SU-DHL-6 (cell line): ENCODE results near the gene NOTCH3.

Experiments used
- H2AFZ ChIP-seq: fragments of 200-600 bp; sonication (generic); 2 replicates; pipeline ENCODE4 v1.6.1; 2014; ENCODE audit warnings: low read depth, mild to moderate bottlenecking, moderate library complexity, mixed read lengths, antibody characterized with exemption, low read length; ENCODE audit not compliant: severe bottlenecking
- H3F3A ChIP-seq: fragments of 200-600 bp; shearing (Covaris generic); 2 replicates; pipeline ENCODE4 v1.6.0; 2016; ENCODE audit warnings: antibody characterized with exemption, mild to moderate bottlenecking; ENCODE audit not compliant: insufficient read depth
- H3K27ac ChIP-seq: fragments of 200-600 bp; sonication (generic); 2 replicates; pipeline ENCODE4 v1.5.1; 2016; ENCODE audit warnings: low read depth, mild to moderate bottlenecking, low read length, moderate library complexity, mixed read lengths
- H3K27me3 ChIP-seq: fragments of 200-600 bp; sonication (generic), shearing (Covaris generic); 2 replicates; pipeline ENCODE4 v1.6.0; 2014; ENCODE audit warnings: mild to moderate bottlenecking, low read length
- H3K36me3 ChIP-seq: fragments of 200-600 bp; sonication (generic); 2 replicates; pipeline ENCODE4 v1.6.1; 2014; ENCODE audit warnings: mild to moderate bottlenecking, low read length, mixed read lengths
- H3K4me2 ChIP-seq: fragments of 300-600, 200-600 bp; shearing (Covaris generic), sonication (generic); 2 replicates; pipeline ENCODE4 v1.6.0; 2014; ENCODE audit warnings: low read length, low read depth, mild to moderate bottlenecking; ENCODE audit not compliant: poor library complexity, severe bottlenecking
- H3K4me3 ChIP-seq: fragments of 200-600 bp; sonication (generic); 2 replicates; pipeline ENCODE4 v1.5.1; 2014; ENCODE audit warnings: antibody characterized with exemption, low read length, mild to moderate bottlenecking, mixed read lengths; ENCODE audit not compliant: insufficient read depth, poor library complexity, severe bottlenecking
- H3K79me2 ChIP-seq: fragments of 200-600 bp; sonication (generic); 2 replicates; pipeline ENCODE4 v1.6.1; 2014; ENCODE audit warnings: mild to moderate bottlenecking, low read length, moderate library complexity; ENCODE audit not compliant: insufficient read depth
- H3K9ac ChIP-seq: fragments of 200-600 bp; sonication (generic); 2 replicates; pipeline ENCODE4 v1.7.0; 2014; ENCODE audit warnings: mild to moderate bottlenecking, low read length
- H3K9me2 ChIP-seq: fragments of 200-600 bp; sonication (generic); replicated peaks from 2 replicates; pipeline ENCODE4 v1.6.1; 2014; ENCODE audit warnings: low read length; ENCODE audit not compliant: insufficient read depth
- H3K9me3 ChIP-seq: fragments of 200-600 bp; sonication (generic); 2 replicates; pipeline ENCODE4 v1.6.1; 2014; ENCODE audit warnings: low read length, mixed read lengths; ENCODE audit not compliant: insufficient read depth
- H4K20me1 ChIP-seq: fragments of 200-600 bp; sonication (generic); 2 replicates; pipeline ENCODE4 v1.6.1; 2014; ENCODE audit warnings: low read depth, mild to moderate bottlenecking, antibody characterized with exemption, low read length, moderate library complexity, mixed read lengths
- CTCF ChIP-seq: fragments of 200-600 bp; sonication (generic); IDR thresholded peaks from one replicate; pipeline ENCODE4 v1.5.1; 2017; ENCODE audit warnings: antibody characterized with exemption, mild to moderate bottlenecking, low read length, moderate library complexity; ENCODE audit not compliant: insufficient read depth, poor library complexity, severe bottlenecking
- EZH2phosphoT487 ChIP-seq: fragments of 200-600 bp; sonication (generic), shearing (Covaris generic); conservative IDR thresholded peaks from 2 replicates; pipeline ENCODE4 v1.6.1; 2018; ENCODE audit warnings: mild to moderate bottlenecking, antibody characterized with exemption, low read length, moderate library complexity, mixed read lengths

The NOTCH3 gene

GRCh38 chr19:15126131-15126910 lies 74.5 kb downstream of the NOTCH3 start:
- no peak overlapping the region for H2AFZ ChIP-seq
- no peaks in the 10 kb centered on the region for H3K9me3 ChIP-seq
- no peaks in the 10 kb centered on the region for H3F3A ChIP-seq
- H3K27me3 ChIP-seq: no peaks in the 10 kb centered on the region
- H3K9ac ChIP-seq: peak overlapping the region; percentile 36; the same call in 1 of the 2 replicates
- H3K27ac ChIP-seq: 0 out of 2 replicates have a peak overlapping the region, but pooled peaks have one; percentile 18
- no peaks in the 10 kb centered on the region for H3K36me3 ChIP-seq
- TF ChIP-seq CTCF (no peak), EZH2phosphoT487 (no peak)
- peak overlapping the region; percentile 71 for H3K4me2 ChIP-seq
- H3K79me2 ChIP-seq: peaks cover 11% of the 10 kb centered on the region
- no peaks in the 10 kb centered on the region for H4K20me1 ChIP-seq
- peak overlapping the region; percentile 36 for H3K4me3 ChIP-seq
- no peaks in the 10 kb centered on the region for H3K9me2 ChIP-seq

- H2AFZ ChIP-seq: peak overlapping the region; percentile 82
- peak overlapping the region; percentile 73 for H3K27ac ChIP-seq
- no peaks in the 10 kb centered on the region for H3K9me3 ChIP-seq
- H3K4me2 ChIP-seq: peak overlapping the region; percentile 82
- H3K79me2 ChIP-seq: peaks cover 11% of the 10 kb centered on the region
- TF ChIP-seq CTCF: no peak
- no peak for TF ChIP-seq EZH2phosphoT487
- H3K27me3 ChIP-seq: no peaks in the 10 kb centered on the region
- H3K9ac ChIP-seq: peak overlapping the region; percentile 85
- H4K20me1 ChIP-seq: no peaks in the 10 kb centered on the region
- no peaks in the 10 kb centered on the region for H3K36me3 ChIP-seq
- H3K4me3 ChIP-seq: peak overlapping the region; percentile 79
- no peaks in the 10 kb centered on the region for H3K9me2 ChIP-seq
- H3F3A ChIP-seq: no peaks in the 10 kb centered on the region
Observed at GRCh38 chr19:15125232-15126067, 75.3 kb downstream of the NOTCH3 start.

- Histone ChIP-seq H4K20me1 (no peaks in the 10 kb centered on the region), H2AFZ (peak overlapping the region; percentile 82), H3K9ac (peak overlapping the region; percentile 85), H3K4me2 (peak overlapping the region; percentile 82), H3F3A (no peaks in the 10 kb centered on the region), H3K36me3 (no peaks in the 10 kb centered on the region), H3K9me3 (no peaks in the 10 kb centered on the region), H3K27ac (peak overlapping the region; percentile 73), H3K4me3 (peak overlapping the region; percentile 79), H3K79me2 (peaks cover 11% of the 10 kb centered on the region), H3K9me2 (no peaks in the 10 kb centered on the region), H3K27me3 (no peaks in the 10 kb centered on the region)
- TF ChIP-seq EZH2phosphoT487 (no peak), CTCF (no peak)
Observed at GRCh38 chr19:15124572-15125231, 76.1 kb downstream of the NOTCH3 start.
